GM21723 (cell line): ENCODE data around the gene AIMP2.
"Not testable (repeated sequence)": the region's sequence is repeated elsewhere in the genome, so short reads cannot be mapped to it uniquely, and the experiment has no call there.

Experiments
- ATAC-seq: cut with Tn5 transposase; IDR thresholded peaks from one replicate; pipeline ENCODE4 v1.9.1; 2021; ENCODE audit warnings: mild to moderate bottlenecking, moderate library complexity; ENCODE audit not compliant: unreplicated experiment

Gene AIMP2

DNA sequence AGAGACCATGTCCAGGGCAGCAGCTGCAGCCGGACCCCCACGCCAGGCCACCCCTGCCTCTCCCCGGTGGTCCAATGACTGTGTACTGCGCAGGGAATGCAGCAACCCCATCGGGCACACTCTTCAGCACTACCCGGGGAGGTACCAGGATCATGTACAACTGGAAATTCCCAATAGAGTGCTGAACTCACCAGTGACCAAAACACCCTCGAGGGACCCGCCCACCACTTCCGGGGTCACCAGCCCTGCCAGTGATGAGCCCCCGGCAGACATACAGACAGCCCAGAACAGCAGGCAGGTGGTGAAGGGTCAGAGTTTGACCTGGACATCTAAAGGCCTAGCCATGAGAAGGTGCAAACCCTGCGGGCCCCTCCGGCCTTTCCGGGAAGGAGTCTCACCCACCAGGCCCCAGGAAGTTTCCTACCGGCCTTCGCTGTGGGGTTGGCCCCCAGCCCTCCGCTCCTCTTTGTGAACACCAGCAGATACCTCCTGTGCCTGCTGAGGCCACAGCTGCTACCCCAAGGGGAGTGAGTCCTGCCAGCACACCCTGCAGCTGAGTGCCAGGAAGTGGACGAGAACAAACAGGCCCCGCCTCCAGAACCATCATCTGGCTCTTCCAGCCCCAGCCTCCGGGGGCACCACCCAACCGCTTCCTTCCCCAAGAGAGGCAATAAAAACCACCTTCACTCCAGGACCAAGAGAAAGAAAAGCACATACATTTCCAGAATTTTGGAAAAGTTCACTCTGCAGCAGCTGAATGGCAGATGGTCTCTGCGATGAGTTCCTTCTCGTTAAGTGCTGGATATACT is 17.1 kb downstream of the AIMP2 start:
- peak; percentile 89 for ATAC-seq

DNA sequence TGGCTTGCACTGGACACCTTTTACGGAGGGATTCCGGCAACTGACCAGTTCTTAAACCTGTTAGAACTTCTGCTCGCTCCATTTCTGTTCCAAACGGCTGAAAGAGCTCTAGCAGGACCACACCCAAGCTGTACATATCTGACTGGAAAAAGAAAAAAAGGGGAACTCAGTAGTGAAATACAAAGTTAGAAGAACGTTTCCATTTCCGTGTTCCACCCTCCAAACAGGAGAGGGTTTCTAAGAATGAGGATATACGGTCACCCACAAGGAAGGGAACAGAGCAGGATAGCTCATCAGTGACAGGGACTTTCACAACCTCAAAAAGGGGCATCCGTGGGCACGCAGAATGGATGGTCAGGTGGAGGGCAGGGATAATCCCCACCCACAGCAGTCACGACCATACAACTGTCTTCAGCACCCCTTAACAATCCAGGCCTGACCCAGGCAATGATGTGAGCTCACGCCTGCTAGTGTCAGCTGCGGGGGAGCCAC is 17.8 kb downstream of the AIMP2 start:
- ATAC-seq: no peak

DNA sequence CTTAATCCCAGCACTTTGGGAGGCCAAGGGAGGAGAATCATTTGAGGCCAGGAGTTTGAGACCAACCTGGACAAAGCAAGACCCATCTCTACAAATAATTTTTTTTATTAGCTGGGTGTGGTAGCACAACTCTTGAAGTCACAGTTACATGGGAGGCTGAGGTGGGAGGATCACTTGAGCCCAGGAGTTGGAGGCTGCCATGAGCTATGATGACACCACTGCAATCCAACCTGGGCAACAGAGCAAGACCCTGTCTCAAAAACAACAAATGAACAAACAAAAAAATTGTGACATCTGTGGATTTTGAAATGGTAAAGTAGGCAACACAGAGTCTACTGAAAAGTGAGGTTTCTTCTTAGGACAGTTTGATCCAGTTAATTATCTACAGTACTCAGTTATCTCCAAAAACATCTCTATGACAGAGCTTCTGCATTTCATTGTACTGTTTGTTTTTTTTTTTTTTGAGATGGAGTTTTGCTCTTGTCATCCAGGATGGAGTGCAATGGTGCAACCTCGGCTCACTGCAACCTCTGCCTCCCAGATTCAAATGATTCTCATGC is 18.8 kb downstream of the AIMP2 start:
- ATAC-seq: no peak

DNA sequence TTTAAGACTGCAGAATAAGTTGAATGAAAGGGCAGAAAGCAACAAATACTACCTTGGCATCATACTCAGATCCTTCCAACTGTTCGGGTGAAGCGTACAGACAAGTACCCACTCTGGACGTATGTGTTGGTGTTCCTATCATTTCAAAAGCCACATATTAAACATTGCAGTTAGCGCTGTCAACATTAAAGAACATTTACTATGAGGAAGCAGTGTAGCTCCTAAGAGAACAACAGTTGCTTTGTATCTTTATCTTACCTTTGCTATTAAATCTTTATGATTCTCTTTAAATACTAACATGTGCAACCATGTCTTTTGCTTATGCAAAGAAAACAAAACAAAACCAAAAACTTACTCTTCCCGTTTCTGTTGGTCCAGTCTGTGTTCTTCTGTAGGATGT is 19.5 kb downstream of the AIMP2 start:
- no peak for ATAC-seq

DNA sequence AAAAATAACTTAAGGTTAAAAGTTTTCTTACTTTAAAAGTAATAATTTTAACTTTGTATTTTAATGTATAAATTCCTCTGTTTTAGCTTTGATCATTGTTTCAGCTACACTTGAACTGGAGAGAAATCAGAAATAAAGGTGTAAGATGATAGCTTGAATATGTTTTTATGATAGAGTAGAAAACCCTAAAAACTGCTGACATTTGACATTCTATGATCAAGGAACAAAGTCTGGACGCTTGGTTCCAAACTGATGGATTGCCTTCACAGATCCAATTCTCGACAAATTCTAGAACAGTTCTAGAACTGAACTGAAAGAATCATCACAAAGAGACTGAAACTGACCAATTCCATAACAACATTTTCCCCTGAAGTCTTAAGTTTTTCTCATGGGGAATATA is 21.9 kb downstream of the AIMP2 start, which contains the start of gene ANKRD61:
Gene ANKRD61 (plus strand): TSS at position 389 of the 400 bp plus-strand sequence. CDS start 0 bp downstream, at position 389.
- no peak for ATAC-seq

DNA sequence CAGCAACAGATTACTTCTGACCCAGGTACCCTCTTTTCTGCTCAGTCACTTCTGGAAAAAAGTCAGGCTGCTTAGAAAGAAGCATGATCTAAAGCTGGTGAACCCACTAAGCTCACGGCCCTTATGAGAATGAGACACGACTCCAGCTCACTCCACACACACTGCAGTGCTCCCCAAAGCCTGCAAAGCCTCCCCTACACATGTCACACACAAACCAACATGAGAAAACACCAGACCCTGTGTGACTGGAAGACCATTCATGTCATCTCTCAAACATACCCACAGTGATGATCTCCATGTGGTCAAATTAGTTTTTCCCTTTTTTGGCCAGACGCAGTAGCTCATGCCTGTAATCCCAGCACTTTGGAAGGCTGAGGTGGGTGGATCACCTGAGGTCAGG is 22.5 kb downstream of the AIMP2 start:
- no peak for ATAC-seq

- no peak for ATAC-seq
These were observed 23.1 kb downstream of the AIMP2 start for GRCh38 chr7:6032167-6032566.

GRCh38 chr7:6032641-6033040 is 23.6 kb downstream of the AIMP2 start:
- no peak for ATAC-seq

DNA sequence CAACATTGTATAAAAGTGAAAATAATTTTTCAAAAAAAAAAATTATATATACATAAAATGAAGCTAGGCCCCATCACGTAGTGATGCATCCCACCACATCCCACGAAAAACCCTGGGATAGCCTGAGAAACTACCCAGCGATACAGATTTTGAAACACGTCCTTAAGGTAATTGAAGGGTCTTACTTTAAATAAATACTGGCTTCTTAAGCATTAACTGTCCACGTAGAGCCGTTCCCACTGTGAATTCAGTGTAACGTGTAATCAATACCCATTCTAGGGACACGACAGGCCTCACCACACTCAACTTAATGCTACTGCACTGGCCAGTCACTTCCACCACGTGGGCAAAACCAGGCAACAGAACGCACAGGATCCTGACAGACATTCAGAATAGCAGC is 26.1 kb downstream of the AIMP2 start:
- ATAC-seq: no peak

DNA sequence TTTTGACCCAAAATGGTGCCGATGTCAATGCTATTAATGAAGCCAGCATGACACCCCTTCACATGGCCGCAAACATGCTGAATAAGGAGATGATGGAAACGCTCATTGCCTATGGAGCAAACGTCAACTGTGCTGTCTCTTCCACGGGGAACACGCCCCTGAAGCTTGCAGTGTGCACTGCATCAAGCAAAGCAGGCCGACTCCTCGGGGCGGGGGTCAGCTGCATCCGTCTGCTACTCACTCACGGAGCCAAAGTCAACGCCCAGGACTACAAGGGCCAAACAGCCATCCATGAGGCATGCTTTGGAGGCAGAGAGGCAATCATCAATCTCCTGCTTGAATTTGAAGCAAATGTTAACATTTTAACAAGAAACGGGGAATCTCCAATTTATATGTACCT is 26.6 kb downstream of the AIMP2 start:
- ATAC-seq: no peak

GRCh38 chr7:6049780-6050179 is 40.7 kb downstream of the AIMP2 start:
- ATAC-seq: no peak

GRCh38 chr7:6051185-6051584 is 42.1 kb downstream of the AIMP2 start:
- ATAC-seq: not testable (repeated sequence)

DNA sequence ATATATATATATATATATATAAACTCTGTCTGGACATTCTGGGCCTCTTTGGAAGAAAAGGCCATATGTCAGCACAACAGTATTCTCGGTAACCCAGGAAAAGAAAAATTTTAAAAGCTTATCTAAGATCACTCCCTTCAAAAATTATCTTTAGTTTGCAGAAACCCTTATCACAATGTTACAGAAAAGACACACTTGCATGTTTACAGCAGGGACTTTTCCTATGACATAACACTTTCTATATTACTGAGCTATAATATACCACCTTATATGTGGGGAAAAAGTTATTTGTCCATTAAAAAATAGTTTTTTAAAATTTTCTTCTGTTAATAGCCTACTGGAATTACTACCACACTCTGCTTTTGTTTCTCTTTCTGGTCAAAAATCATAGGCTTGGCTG is 47.5 kb downstream of the AIMP2 start:
- ATAC-seq: no peak

- ATAC-seq: no peak
These were observed 48.5 kb downstream of the AIMP2 start for GRCh38 chr7:6057316-6058129.

DNA sequence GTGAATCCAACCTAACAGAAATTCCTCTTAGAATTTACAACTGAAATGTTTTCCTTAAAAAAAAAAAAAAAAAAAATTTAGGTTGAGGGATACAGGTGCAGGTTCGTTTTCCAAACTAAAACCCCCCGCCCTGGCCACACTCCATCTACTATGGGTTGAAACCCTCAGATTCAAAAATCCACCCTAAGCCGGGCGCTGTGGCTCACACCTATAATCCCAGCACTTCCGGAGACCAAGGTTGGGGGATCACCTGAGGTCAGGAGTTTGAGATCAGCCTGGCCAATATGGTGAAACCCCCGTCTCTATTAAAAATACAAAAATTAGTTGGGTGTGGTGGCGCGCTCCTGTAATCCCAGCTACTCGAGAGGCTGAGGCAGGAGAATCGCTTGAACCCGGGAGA is 50.9 kb downstream of the AIMP2 start:
- not testable (repeated sequence) for ATAC-seq

GRCh38 chr7:6071406-6071805 is 62.3 kb downstream of the AIMP2 start:
- peak; percentile 94 for ATAC-seq
